H9 (cell line): Measurements from ENCODE around the gene TRIM17. TPM values are rescaled to one million over a fixed set of nuclear protein-coding genes. Genes with fewer than 3 reads are reported as not detected.
A peak's percentile ranks its signal among the peaks of the same experiment; 100 is the strongest.

Experiments used
- DNase-seq: peaks from one replicate; pipeline ENCODE4 v3.0.0-alpha.2; 2017
- H2AFZ ChIP-seq: one replicate; pipeline ENCODE4 v1.6.1; 2013; ENCODE audit warnings: mild to moderate bottlenecking, low read length, control low read depth, moderate library complexity
- H2AK5ac ChIP-seq: 2 replicates; pipeline ENCODE4 v1.6.1; 2013; ENCODE audit warnings: low read length, control low read depth, mixed read lengths; ENCODE audit not compliant: insufficient read length
- H2BK120ac ChIP-seq: one replicate; pipeline ENCODE4 v1.6.1; 2013; ENCODE audit warnings: low read depth, mild to moderate bottlenecking, low read length, control low read depth, inconsistent platforms; ENCODE audit not compliant: poor library complexity, severe bottlenecking
- H2BK12ac ChIP-seq: 2 replicates; pipeline ENCODE4 v1.6.1; 2013; ENCODE audit warnings: low read length, control low read depth, mixed read lengths, low read depth; ENCODE audit not compliant: insufficient read length
- H2BK15ac ChIP-seq: 2 replicates; pipeline ENCODE4 v1.6.1; 2013; ENCODE audit warnings: low read depth, low read length, control low read depth
- H2BK20ac ChIP-seq: one replicate; pipeline ENCODE4 v1.6.1; 2013; ENCODE audit warnings: low read depth, mild to moderate bottlenecking, low read length, control low read depth, inconsistent platforms; ENCODE audit not compliant: poor library complexity, severe bottlenecking
- H2BK5ac ChIP-seq: 2 replicates; pipeline ENCODE4 v1.6.1; 2013; ENCODE audit warnings: low read length, control low read depth, mixed read lengths; ENCODE audit not compliant: insufficient read length
- H3K14ac ChIP-seq: 2 replicates; pipeline ENCODE4 v1.6.1; 2013; ENCODE audit warnings: low read length, control low read depth; ENCODE audit not compliant: insufficient read depth
- H3K18ac ChIP-seq: 2 replicates; pipeline ENCODE4 v1.6.1; 2013; ENCODE audit warnings: low read depth, mild to moderate bottlenecking, mixed read lengths, low read length, control low read depth; ENCODE audit not compliant: insufficient read length
- H3K23ac ChIP-seq: 2 replicates; pipeline ENCODE4 v1.6.1; 2013; ENCODE audit warnings: low read length, control low read depth, mixed read lengths, low read depth; ENCODE audit not compliant: insufficient read length
- H3K23me2 ChIP-seq: 2 replicates; pipeline ENCODE4 v1.6.1; 2013; ENCODE audit warnings: low read depth, mild to moderate bottlenecking, mixed read lengths, low read length, control low read depth; ENCODE audit not compliant: insufficient read length, poor library complexity, severe bottlenecking
- H3K27ac ChIP-seq: 2 replicates; pipeline ENCODE4 v1.5.1; 2013; ENCODE audit warnings: low read length, control low read depth, mixed read lengths, low read depth; ENCODE audit not compliant: insufficient read length
- H3K27me3 ChIP-seq: 2 replicates; pipeline ENCODE4 v1.6.1; 2013; ENCODE audit warnings: low read length, control low read depth, inconsistent platforms; ENCODE audit not compliant: insufficient read depth
- H3K4ac ChIP-seq: 2 replicates; pipeline ENCODE4 v1.6.1; 2013; ENCODE audit warnings: low read depth, mild to moderate bottlenecking, control low read depth, inconsistent platforms, low read length, moderate library complexity
- H3K4me1 ChIP-seq: 2 replicates; pipeline ENCODE4 v1.6.1; 2013; ENCODE audit warnings: low read length, control low read depth, inconsistent platforms; ENCODE audit not compliant: insufficient read depth
- H3K4me2 ChIP-seq: 2 replicates; pipeline ENCODE4 v1.6.1; 2013; ENCODE audit warnings: low read length, control low read depth, mixed read lengths; ENCODE audit not compliant: insufficient read length, insufficient read depth
- H3K56ac ChIP-seq: 2 replicates; pipeline ENCODE4 v1.6.1; 2013; ENCODE audit warnings: low read depth, mild to moderate bottlenecking, mixed read lengths, low read length, control low read depth; ENCODE audit not compliant: insufficient read length
- H3K79me1 ChIP-seq: 2 replicates; pipeline ENCODE4 v1.6.1; 2013; ENCODE audit warnings: low read depth, mild to moderate bottlenecking, moderate library complexity, low read length, control low read depth, inconsistent platforms; ENCODE audit not compliant: insufficient read depth, poor library complexity, severe bottlenecking
- H3K79me2 ChIP-seq: 2 replicates; pipeline ENCODE4 v1.6.1; 2013; ENCODE audit warnings: low read length, control low read depth, inconsistent platforms; ENCODE audit not compliant: insufficient read depth
- H3K9ac ChIP-seq: 2 replicates; pipeline ENCODE4 v1.6.1; 2013; ENCODE audit warnings: low read length, control low read depth, mixed read lengths; ENCODE audit not compliant: insufficient read length; ENCODE audit errors: extremely low read depth
- H3K9me3 ChIP-seq: one replicate; pipeline ENCODE4 v1.6.1; 2013; ENCODE audit warnings: low read depth, low read length, inconsistent platforms; ENCODE audit not compliant: control insufficient read depth
- H3T11ph ChIP-seq: one replicate; pipeline ENCODE4 v1.6.1; 2013; ENCODE audit warnings: mild to moderate bottlenecking, low read length, control low read depth, inconsistent platforms
- H4K20me1 ChIP-seq: one replicate; pipeline ENCODE4 v1.6.1; 2013; ENCODE audit not compliant: control insufficient read depth, insufficient read length, insufficient read depth
- H4K5ac ChIP-seq: 2 replicates; pipeline ENCODE4 v1.6.1; 2013; ENCODE audit warnings: low read depth, mild to moderate bottlenecking, mixed read lengths, low read length, control low read depth; ENCODE audit not compliant: insufficient read length
- H4K8ac ChIP-seq: replicated peaks from 2 replicates; pipeline ENCODE4 v1.6.1; 2013; ENCODE audit warnings: low read length, control low read depth, mixed read lengths, low read depth; ENCODE audit not compliant: insufficient read length
- H4K91ac ChIP-seq: 2 replicates; pipeline ENCODE4 v1.6.1; 2013; ENCODE audit warnings: low read depth, mild to moderate bottlenecking, moderate library complexity, mixed read lengths, low read length, control low read depth; ENCODE audit not compliant: insufficient read length
- H3K27ac Mint-ChIP-seq, 3 experiments: 2 replicates in 2 of 3; 3 replicates in 1 of 3; pipeline ENCODE4 v1.8.0; 2020 to 2021; ENCODE audit warnings: mixed read lengths in 3 of 3, mild to moderate bottlenecking in 1 of 3, moderate library complexity in 1 of 3
- H3K27me3 Mint-ChIP-seq: 2 replicates; pipeline ENCODE4 v1.8.0; 2021; ENCODE audit warnings: low read depth, mild to moderate bottlenecking, moderate library complexity, mixed read lengths
- H3K36me3 Mint-ChIP-seq, 3 experiments: 2 replicates in 2 of 3; 3 replicates in 1 of 3; pipeline ENCODE4 v1.8.0; 2020 to 2021; ENCODE audit warnings: low read depth in 3 of 3, mixed read lengths in 3 of 3; ENCODE audit not compliant: insufficient read depth in 1 of 3
- H3K4me1 Mint-ChIP-seq, 2 experiments: 2 replicates each; pipeline ENCODE4 v1.8.0; 2020; ENCODE audit warnings: mixed read lengths in 2 of 2
- H3K4me3 Mint-ChIP-seq, 2 experiments: 2 replicates in 1 of 2; 3 replicates in 1 of 2; pipeline ENCODE4 v1.8.0; 2020 to 2021; ENCODE audit warnings: mild to moderate bottlenecking in 2 of 2, mixed read lengths in 2 of 2, moderate library complexity in 1 of 2
- H3K9me3 Mint-ChIP-seq, 2 experiments: 2 replicates in 1 of 2; 3 replicates in 1 of 2; pipeline ENCODE4 v1.8.0; 2020; ENCODE audit warnings: mild to moderate bottlenecking in 2 of 2, mixed read lengths in 2 of 2, moderate library complexity in 1 of 2
- WGBS: extraction: QIAGEN DNeasy Blood & Tissue Kit; methylation state at CpG from one replicate; pipeline ENCODE4 v1.1.7; 2013; ENCODE audit warnings: missing lambda C conversion rate, low lambda C conversion rate, mixed read lengths; ENCODE audit not compliant: insufficient read length; ENCODE audit errors: extremely low coverage; 5-methylcytosine and 5-hydroxymethylcytosine counted together
- total RNA-seq: library from RNA; stranded (reverse); gene quantifications from 2 replicates; pipeline ENCODE4 v1.2.1, GENCODE V29; 2021
- TF ChIP-seq, protein P1 (sequence below): fragments of 200-600 bp; sonication (generic); conservative IDR thresholded peaks from 3 replicates; pipeline ENCODE4 v1.8.0; 2021; ENCODE audit warnings: antibody characterized with exemption, mild to moderate bottlenecking

Gene TRIM17
- total RNA-seq, 1 experiment from 2014 or later: 2.8 TPM

DNA sequence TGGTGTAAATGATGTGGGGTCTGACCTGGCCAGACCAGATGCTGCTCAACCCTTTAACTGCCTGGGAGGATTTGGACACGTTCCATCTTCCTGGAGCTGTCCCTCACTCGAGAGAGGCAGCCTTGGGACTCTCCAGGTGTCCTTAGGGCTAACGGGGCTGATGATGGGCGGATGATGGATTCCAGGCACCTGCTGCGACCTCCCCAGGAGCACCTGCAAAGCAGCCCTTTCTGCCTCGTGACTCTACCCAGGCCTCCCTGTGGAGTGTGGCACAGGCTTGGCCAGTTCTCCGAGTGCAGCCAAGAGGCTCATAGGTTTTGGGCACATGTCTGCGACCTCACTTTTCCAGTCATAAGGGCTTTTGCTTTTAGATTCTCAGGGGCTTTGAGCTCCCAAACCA, 12.3 kb upstream of the TRIM17 start:
- no peak overlapping the region for H3K56ac ChIP-seq
- Mint-ChIP-seq H3K9me3 (peaks cover 0 to 3% of the 10 kb centered on the region in 2 experiments; a peak in 3 of 5 replicates), H3K4me1 (peaks cover 21 to 31% of the 10 kb centered on the region in 2 experiments), H3K36me3 (no peaks in the 10 kb centered on the region), H3K4me3 (no peak overlapping the region), H3K27me3 (peaks cover 82% of the 10 kb centered on the region), H3K27ac (no peak overlapping the region)
- no peaks in the 10 kb centered on the region for H3K9me3 ChIP-seq
- H2AFZ ChIP-seq: no peak overlapping the region
- WGBS: no CpG with 5 or more reads among the region's 8 CpGs
- H2BK12ac ChIP-seq: no peak overlapping the region
- H3K79me1 ChIP-seq: no peaks in the 10 kb centered on the region
- H2BK5ac ChIP-seq: no peak overlapping the region
- H2BK20ac ChIP-seq: no peak overlapping the region
- no peak overlapping the region for H4K8ac ChIP-seq
- H3T11ph ChIP-seq: no peak overlapping the region
- H3K4me2 ChIP-seq: no peak overlapping the region
- H3K79me2 ChIP-seq: no peaks in the 10 kb centered on the region
- H3K9ac ChIP-seq: no peak overlapping the region
- no peak overlapping the region for H3K4ac ChIP-seq
- DNase-seq: no peak
- peak overlapping the region; percentile 36 for H4K91ac ChIP-seq
- H3K27ac ChIP-seq: no peak overlapping the region
- H2AK5ac ChIP-seq: no peak overlapping the region
- H4K20me1 ChIP-seq: no peaks in the 10 kb centered on the region
- no peak overlapping the region for H4K5ac ChIP-seq
- H3K14ac ChIP-seq: no peak overlapping the region
- no peak overlapping the region for H3K23ac ChIP-seq
- H2BK120ac ChIP-seq: no peak overlapping the region
- H3K23me2 ChIP-seq: no peaks in the 10 kb centered on the region
- H3K27me3 ChIP-seq: peaks cover 11% of the 10 kb centered on the region; the same call in 1 of the 2 replicates
- TF ChIP-seq, protein P1, sequence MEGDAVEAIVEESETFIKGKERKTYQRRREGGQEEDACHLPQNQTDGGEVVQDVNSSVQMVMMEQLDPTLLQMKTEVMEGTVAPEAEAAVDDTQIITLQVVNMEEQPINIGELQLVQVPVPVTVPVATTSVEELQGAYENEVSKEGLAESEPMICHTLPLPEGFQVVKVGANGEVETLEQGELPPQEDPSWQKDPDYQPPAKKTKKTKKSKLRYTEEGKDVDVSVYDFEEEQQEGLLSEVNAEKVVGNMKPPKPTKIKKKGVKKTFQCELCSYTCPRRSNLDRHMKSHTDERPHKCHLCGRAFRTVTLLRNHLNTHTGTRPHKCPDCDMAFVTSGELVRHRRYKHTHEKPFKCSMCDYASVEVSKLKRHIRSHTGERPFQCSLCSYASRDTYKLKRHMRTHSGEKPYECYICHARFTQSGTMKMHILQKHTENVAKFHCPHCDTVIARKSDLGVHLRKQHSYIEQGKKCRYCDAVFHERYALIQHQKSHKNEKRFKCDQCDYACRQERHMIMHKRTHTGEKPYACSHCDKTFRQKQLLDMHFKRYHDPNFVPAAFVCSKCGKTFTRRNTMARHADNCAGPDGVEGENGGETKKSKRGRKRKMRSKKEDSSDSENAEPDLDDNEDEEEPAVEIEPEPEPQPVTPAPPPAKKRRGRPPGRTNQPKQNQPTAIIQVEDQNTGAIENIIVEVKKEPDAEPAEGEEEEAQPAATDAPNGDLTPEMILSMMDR: no peak
- no peaks in the 10 kb centered on the region; the same call in 1 of the 2 replicates for H3K4me1 ChIP-seq
- no peak overlapping the region for H3K18ac ChIP-seq
- H2BK15ac ChIP-seq: no peak overlapping the region
